GM12872 (cell line): Measurements from ENCODE around the gene OSBPL9.

Experiments
- TF ChIP-seq, protein P1 (sequence below): IDR thresholded peaks from 3 replicates; pipeline ENCODE4 v1.5.1; 2011; ENCODE audit warnings: low read depth, mild to moderate bottlenecking, low read length, moderate library complexity; ENCODE audit not compliant: insufficient read depth

Gene OSBPL9

GRCh38 chr1:51612447-51612961, 4.4 kb upstream of the OSBPL9 start:
- TF ChIP-seq, protein P1, sequence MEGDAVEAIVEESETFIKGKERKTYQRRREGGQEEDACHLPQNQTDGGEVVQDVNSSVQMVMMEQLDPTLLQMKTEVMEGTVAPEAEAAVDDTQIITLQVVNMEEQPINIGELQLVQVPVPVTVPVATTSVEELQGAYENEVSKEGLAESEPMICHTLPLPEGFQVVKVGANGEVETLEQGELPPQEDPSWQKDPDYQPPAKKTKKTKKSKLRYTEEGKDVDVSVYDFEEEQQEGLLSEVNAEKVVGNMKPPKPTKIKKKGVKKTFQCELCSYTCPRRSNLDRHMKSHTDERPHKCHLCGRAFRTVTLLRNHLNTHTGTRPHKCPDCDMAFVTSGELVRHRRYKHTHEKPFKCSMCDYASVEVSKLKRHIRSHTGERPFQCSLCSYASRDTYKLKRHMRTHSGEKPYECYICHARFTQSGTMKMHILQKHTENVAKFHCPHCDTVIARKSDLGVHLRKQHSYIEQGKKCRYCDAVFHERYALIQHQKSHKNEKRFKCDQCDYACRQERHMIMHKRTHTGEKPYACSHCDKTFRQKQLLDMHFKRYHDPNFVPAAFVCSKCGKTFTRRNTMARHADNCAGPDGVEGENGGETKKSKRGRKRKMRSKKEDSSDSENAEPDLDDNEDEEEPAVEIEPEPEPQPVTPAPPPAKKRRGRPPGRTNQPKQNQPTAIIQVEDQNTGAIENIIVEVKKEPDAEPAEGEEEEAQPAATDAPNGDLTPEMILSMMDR = no peak

GRCh38 chr1:51615780-51616291, 1.1 kb upstream of the OSBPL9 start:
- TF ChIP-seq, protein P1 = no peak

- TF ChIP-seq, protein P1 = no peak
Observed at GRCh38 chr1:51616490-51616889, 402 bp upstream of the OSBPL9 start.

GRCh38 chr1:51618715-51619114, 1.8 kb downstream of the OSBPL9 start:
- TF ChIP-seq, protein P1 = no peak

- TF ChIP-seq, protein P1 = no peak
Observed at GRCh38 chr1:51620470-51620869, 3.6 kb downstream of the OSBPL9 start.

DNA sequence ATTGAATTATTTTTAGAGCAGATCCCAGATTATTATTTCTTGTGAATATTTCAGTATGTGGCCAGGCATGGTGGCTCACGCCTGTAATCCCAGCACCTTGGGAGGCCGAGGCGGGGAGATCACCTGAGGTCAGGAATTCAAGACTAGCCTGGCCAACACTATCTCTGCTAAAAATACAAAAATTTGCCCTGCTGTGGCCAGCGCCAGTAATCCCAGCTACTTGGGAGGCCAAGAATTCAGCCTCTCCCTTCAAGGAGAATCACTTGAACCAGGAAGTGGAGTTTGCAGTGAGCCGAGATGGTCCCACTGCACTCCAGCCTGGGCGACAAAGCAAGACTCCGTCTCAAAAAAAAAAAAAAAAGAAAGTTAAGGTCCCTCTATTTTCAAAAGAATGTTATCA, 4.3 kb downstream of the OSBPL9 start:
- TF ChIP-seq, protein P1 = no peak

DNA sequence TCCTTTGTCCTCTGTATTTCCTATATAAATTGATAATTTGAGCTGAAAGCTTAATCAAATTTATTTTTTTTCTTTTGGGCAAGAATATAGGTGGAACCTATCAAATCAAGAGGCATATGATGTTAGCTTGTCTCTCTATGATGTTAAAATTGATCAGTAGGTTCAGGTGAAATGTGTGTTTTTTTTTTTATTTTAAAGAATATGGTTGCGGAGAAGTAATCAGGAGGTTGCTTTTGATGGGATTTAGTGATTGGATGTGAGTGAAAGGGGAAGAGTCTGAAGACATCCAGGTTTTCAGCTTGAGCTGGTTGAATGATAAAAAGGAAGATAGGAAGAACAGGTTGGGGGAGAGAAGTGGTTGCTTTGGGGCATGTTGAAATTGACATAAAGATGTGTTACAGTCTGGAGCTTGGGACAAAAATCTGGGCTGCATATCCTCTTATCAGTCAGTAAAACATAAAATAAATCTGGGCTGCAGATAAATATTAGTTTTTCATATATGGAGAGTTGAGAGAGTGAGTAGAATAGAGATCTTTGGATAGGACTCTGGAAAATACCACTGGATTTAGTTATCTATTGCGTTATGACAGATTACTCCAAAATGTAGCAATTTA, 5.1 kb downstream of the OSBPL9 start:
- TF ChIP-seq, protein P1 = no peak
